Ishikawa (cell line): ENCODE results near the gene SHMT2.

Source experiments
- CEBPB ChIP-seq: IDR thresholded peaks from 2 replicates; pipeline ENCODE4 v1.6.1; 2012
- CREB1 ChIP-seq: IDR thresholded peaks from 2 replicates; pipeline ENCODE4 v1.6.1; 2012; ENCODE audit warnings: low read depth
- YY1 ChIP-seq: IDR thresholded peaks from 2 replicates; pipeline ENCODE4 v1.6.1; 2012; ENCODE audit warnings: low read depth

DNA sequence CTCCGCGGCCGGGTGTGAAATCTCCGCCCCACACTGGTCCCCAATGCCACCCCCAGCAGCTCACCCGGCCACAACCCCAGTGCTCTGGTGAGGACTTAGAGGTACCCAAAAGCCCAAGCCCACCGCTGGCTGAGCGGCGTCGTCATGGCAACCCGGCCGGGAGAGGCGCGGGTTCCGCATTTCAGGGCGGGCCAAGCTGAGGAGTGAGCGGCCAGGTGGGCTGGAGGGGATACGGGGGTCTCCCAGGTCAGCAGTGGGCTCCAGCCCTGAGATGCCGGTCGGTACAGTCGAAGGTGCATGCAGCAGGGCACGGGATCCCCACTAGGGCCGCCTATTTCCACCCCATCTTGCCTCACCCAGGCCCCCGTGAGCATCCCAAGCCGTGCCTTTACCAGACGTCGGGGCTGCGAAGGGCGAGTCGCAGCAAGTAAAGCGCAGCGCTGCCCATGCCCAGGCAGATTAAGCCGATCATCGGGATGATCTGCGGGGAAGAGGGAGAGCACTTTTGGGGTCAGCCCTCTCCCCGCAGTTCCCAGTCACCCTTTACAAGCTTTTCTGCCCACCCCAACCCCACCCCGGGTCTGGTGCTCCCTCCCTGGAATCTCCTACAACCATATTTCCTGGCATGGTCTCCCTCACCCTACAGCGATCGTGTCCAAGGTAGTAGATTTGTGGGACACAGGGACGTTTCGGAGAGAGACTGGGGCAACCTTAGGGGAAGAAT lies 6.9 kb downstream of the SHMT2 start:
- TF ChIP-seq CEBPB (no peak), CREB1 (no peak), YY1 (no peak)
